Heart right ventricle (tissue), 16 donors: ENCODE results near the gene DMRTA2. TPM values are rescaled to one million over a fixed set of nuclear protein-coding genes. Genes with fewer than 3 reads are reported as not detected.

Experiments
- ATAC-seq, 8 donors: fragments of 200-7000 bp; cut with Tn5 transposase; one replicate each; pipeline ENCODE4 v1.9.1; 2020; ENCODE audit warnings: mild to moderate bottlenecking in 8 of 8, moderate library complexity in 8 of 8, moderate number of reproducible peaks in 1 of 8
- DNase-seq, 2 donors: peaks; one replicate each; pipeline ENCODE4 v3.0.0-alpha.2; 2020
- H3K27ac ChIP-seq, 10 donors: fragments of 200-600 bp; sonication (generic) in 2 of 10; one replicate each; pipeline versions ENCODE4 v1.5.0 to v1.8.0; 2020 to 2022; ENCODE audit warnings: mild to moderate bottlenecking in 3 of 10
- H3K27me3 ChIP-seq, 7 donors: fragments of 200-600 bp; one replicate each; pipeline ENCODE4 v1.8.0; 2021 to 2022; ENCODE audit warnings: mild to moderate bottlenecking in 2 of 7
- H3K36me3 ChIP-seq, 9 donors: fragments of 200-600 bp; sonication (generic) in 1 of 9; one replicate each; pipeline versions ENCODE4 v1.5.0 to v1.8.0; 2020 to 2022; ENCODE audit warnings: mild to moderate bottlenecking in 2 of 9
- H3K4me1 ChIP-seq, 9 donors: fragments of 200-600 bp; sonication (generic) in 1 of 9; one replicate each; pipeline versions ENCODE4 v1.5.0 to v1.8.0; 2020 to 2022; ENCODE audit warnings: mild to moderate bottlenecking in 4 of 9
- H3K4me3 ChIP-seq, 10 donors: fragments of 200-600 bp; sonication (generic) in 2 of 10; one replicate each; pipeline versions ENCODE4 v1.5.0 to v1.8.0; 2020 to 2022; ENCODE audit warnings: mild to moderate bottlenecking in 7 of 10, moderate library complexity in 2 of 10
- H3K9me3 ChIP-seq, 11 donors: fragments of 200-600 bp in 10 of 11; sonication (generic) in 2 of 11; one replicate each; pipeline versions ENCODE4 v1.5.0 to v1.8.0; 2013 to 2022; ENCODE audit warnings: mild to moderate bottlenecking in 2 of 11, control low read depth in 1 of 11, moderate library complexity in 1 of 11
- CTCF ChIP-seq, 9 donors: fragments of 200-600 bp; sonication (generic) in 2 of 9; IDR thresholded peaks; one replicate each; pipeline versions ENCODE4 v1.5.0 to v1.8.0; 2021 to 2022; ENCODE audit warnings: antibody characterized with exemption in 9 of 9, mild to moderate bottlenecking in 5 of 9, moderate library complexity in 1 of 9
- WGBS, 2 donors: extraction: QIAGEN DNeasy Blood & Tissue Kit; methylation state at CpG; one replicate each; pipeline ENCODE4 v1.1.7; 2013; ENCODE audit warnings: inconsistent platforms in 1 of 2; 5-methylcytosine and 5-hydroxymethylcytosine counted together
- intact Hi-C, 10 donors: fragments of 100-400 bp; cut with DNase I; formaldehyde crosslinking; loops; one replicate each; pipeline versions ENCODE4 v1.11.1 to v1.14.2; 2022
- polyA plus RNA-seq, 2 donors: library from polyadenylated mRNA; stranded (reverse); fragments of 200-250 nt; gene quantifications; one replicate each; pipeline ENCODE4 v1.2.3, GENCODE V29; 2013
- total RNA-seq, 10 donors: library from RNA; stranded (reverse); fragmentation: NEBNext Ultra II Directional in 3 of 10; extraction: Animal tissue kit (Norgen Biotek cat#: 25700) in 3 of 10; gene quantifications; one replicate each; pipeline versions ENCODE4 v1.2.1 to v1.2.4, GENCODE V29; 2021 to 2023
- donor health status: Arrhythmogenic right ventricular cardiomyopathy.
- donor health status: ischemic (EF 13 %, LVEDD 7.1; RV severe dilation, severe dysfunction).
- donor health status: healthy with polysubstance abuse.
- donor health status: DM: no; HTN: yes; CAD: no.
- donor health status: DM: no; HTN: no; CAD: no.
- donor health status: ischemic (EF 25% LVEDD 6.9; RV normal size, moderate dysfunction).
- donor health status: ischemic (EF 25% LVEDD 5.7; RV mildly dilated, moderate dysfunction).
- donor health status: healthy.
- donor health status: DM: yes; HTN: yes; CAD: no.
- donor health status: Ischemic cardiomyopathy.
- donor health status: ischemic (EF 35%, LVEDD 5.7; RV mildly dilated, moderate dysfunction).
- donor health status: nonischemic (EF 11% LVEDD 7.7; RV severe dilation, severe dysfunction).
- donor health status: DM: yes; HTN: yes; CAD: no.
- donor health status: PGD.
- donor health status: ischemic (EF 29% LVEDD 5.4; RV normal size, mild dysfunction).
- donor health status: nonischemic (EF 23%, LVEDD 6.1; RV moderate dilation, normal function).

DMRTA2 gene
- total and polyA plus RNA-seq, 12 donors: 0.09 TPM; not detected in 10

DNA sequence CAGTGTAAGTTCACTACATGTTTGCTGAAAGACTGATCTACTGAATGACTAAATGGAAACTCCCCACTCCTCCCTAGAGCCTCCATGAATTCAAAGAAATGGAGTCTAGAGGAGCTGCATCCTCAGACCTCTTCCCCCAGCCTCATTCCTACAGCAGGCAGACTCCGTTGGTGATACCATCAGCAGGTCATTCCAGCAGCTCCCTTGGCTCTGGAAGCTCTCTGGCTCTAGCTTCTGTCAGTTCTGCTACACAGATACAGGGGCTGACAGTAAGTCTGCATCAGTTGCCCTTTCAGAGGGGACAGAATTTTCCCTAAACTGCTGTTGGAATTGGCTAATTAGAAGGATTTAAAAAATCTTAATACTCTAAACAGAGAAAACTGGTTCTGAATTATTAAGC, 31.7 kb upstream of the DMRTA2 start:
- H3K9me3 ChIP-seq: no peaks in the 10 kb centered on the region
- no peak for TF ChIP-seq CTCF (IDR thresholded peaks at IDR 0.05)
- no peak for DNase-seq
- WGBS, 2 donors: 78 to 85% methylated on average over 1 of the region's 1 CpG
- peaks cover 0 to 3% (median 0%) of the 10 kb centered on the region in 9 donors for H3K4me1 ChIP-seq
- H3K4me3 ChIP-seq: no peak overlapping the region
- no peak for ATAC-seq
- H3K36me3 ChIP-seq: peaks cover 0 to 28% (median 0%) of the 10 kb centered on the region in 9 donors
- intact Hi-C loops: no loop called here
- H3K27ac ChIP-seq: no peak overlapping the region
- H3K27me3 ChIP-seq: no peaks in the 10 kb centered on the region

GRCh38 chr1:50453266-50453665, 30.0 kb upstream of the DMRTA2 start:
- no peak for TF ChIP-seq CTCF (IDR thresholded peaks at IDR 0.05)
- DNase-seq (no peak), ATAC-seq (no peak)
- Histone ChIP-seq H3K4me3 (no peak overlapping the region), H3K4me1 (no peaks in the 10 kb centered on the region), H3K9me3 (no peaks in the 10 kb centered on the region), H3K27ac (no peak overlapping the region), H3K36me3 (peaks cover 0 to 28% (median 0%) of the 10 kb centered on the region in 9 donors), H3K27me3 (no peaks in the 10 kb centered on the region)
- intact Hi-C loops: no loop called here
- 87 to 90% methylated on average over 7 of the region's 7 CpGs for WGBS, 2 donors

GRCh38 chr1:50452700-50453099, 29.5 kb upstream of the DMRTA2 start:
- H3K36me3 ChIP-seq: peaks cover 0 to 28% (median 0%) of the 10 kb centered on the region in 9 donors
- H3K27ac ChIP-seq: no peak overlapping the region
- intact Hi-C loops: no loop called here
- 73 to 81% methylated on average over 1 of the region's 1 CpG for WGBS, 2 donors
- no peak for TF ChIP-seq CTCF (IDR thresholded peaks at IDR 0.05)
- no peaks in the 10 kb centered on the region for H3K27me3 ChIP-seq
- no peaks in the 10 kb centered on the region for H3K4me1 ChIP-seq
- ATAC-seq: no peak
- H3K4me3 ChIP-seq: no peak overlapping the region
- no peaks in the 10 kb centered on the region for H3K9me3 ChIP-seq
- DNase-seq: no peak

DNA sequence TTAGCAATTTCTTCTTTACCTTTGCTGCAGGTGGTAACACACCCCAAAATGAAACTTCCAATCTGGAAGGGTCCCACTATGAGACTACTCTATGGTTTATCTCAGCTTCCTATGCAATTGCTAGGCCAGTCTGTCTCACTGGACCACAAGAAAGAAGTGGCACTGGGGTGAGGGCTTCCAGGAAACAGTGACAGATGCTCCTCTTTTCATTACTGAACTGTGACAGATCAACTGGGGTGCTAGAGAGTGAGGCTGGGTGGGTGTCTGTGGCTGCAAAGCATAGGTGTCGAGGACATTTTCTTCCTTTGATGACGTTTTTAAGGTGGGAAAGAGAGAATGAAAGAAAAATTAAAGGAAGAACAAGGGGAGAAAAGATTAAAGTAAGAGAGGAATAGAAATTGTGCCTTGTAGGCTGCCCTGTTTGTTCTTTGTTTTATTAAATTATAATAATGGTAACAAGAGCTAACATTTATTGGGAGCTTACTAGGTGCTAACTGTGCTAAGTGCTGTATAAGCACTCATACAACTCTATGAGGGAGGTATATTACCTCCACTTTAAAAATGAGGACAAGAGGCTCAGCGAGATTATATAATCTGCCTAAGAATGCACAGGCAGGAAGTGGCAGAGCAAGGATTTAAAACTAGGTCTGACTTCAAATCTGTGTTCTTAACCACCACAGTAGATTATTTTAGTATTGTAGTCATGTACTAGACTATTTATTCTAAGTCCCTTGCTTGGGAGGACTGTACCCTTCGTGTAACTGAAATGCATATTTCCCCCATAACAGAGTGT, 27.8 kb upstream of the DMRTA2 start:
- Histone ChIP-seq H3K27me3 (no peaks in the 10 kb centered on the region), H3K4me1 (no peaks in the 10 kb centered on the region), H3K4me3 (no peak overlapping the region), H3K36me3 (peaks cover 0 to 28% (median 0%) of the 10 kb centered on the region in 9 donors), H3K27ac (no peak overlapping the region), H3K9me3 (no peaks in the 10 kb centered on the region)
- 88 to 91% methylated on average over 4 of the region's 4 CpGs for WGBS, 2 donors
- ATAC-seq (no peak), DNase-seq (no peak)
- no peak for TF ChIP-seq CTCF (IDR thresholded peaks at IDR 0.05)
- intact Hi-C loops: no loop called here
